GM21447 (cell line): ENCODE results near the gene SRRM5.
"Not testable (repeated sequence)": the region's sequence is repeated elsewhere in the genome, so short reads cannot be mapped to it uniquely, and the experiment has no call there.

ENCODE experiments used
- ATAC-seq: cut with Tn5 transposase; IDR thresholded peaks from one replicate; pipeline ENCODE4 v1.9.1; 2021; ENCODE audit not compliant: unreplicated experiment

The SRRM5 gene

GRCh38 chr19:43611788-43612187 is at the start of gene SRRM5:
Gene SRRM5 (plus strand): TSS chr19:43612088. CDS start chr19:43612122, 34 bp downstream.
- no peak for ATAC-seq

- no peak for ATAC-seq
These were observed 49.6 kb upstream of the SRRM5 start for GRCh38 chr19:43562226-43562697.

GRCh38 chr19:43562698-43563241 is 49.1 kb upstream of the SRRM5 start:
- peak; percentile 88 for ATAC-seq

- ATAC-seq = no peak
These were observed 48.0 kb upstream of the SRRM5 start for GRCh38 chr19:43563816-43564457.

- ATAC-seq = no peak
These were observed 47.1 kb upstream of the SRRM5 start for GRCh38 chr19:43564800-43565199.

- ATAC-seq = no peak
These were observed 42.2 kb upstream of the SRRM5 start for GRCh38 chr19:43569657-43570056.

GRCh38 chr19:43570174-43570791 is 41.6 kb upstream of the SRRM5 start:
- ATAC-seq = no peak

GRCh38 chr19:43572171-43572588 is 39.7 kb upstream of the SRRM5 start:
- ATAC-seq = no peak

GRCh38 chr19:43574424-43575155 is 37.3 kb upstream of the SRRM5 start:
- no peak for ATAC-seq

GRCh38 chr19:43575156-43575950 is 36.5 kb upstream of the SRRM5 start, which contains the start of the genes PINLYP and XRCC1:
Gene PINLYP (plus strand): TSS chr19:43575801. CDS start chr19:43577192, 1,391 bp downstream.
Gene XRCC1 (minus strand): TSS chr19:43575527. CDS start chr19:43575458, 69 bp downstream.
- ATAC-seq = peak; percentile 93

GRCh38 chr19:43575955-43576878 is 35.7 kb upstream of the SRRM5 start:
- no peak for ATAC-seq

GRCh38 chr19:43578787-43579186 is 33.1 kb upstream of the SRRM5 start:
- ATAC-seq = no peak

GRCh38 chr19:43581467-43581866 is 30.4 kb upstream of the SRRM5 start:
- ATAC-seq = no peak

GRCh38 chr19:43582495-43582894 is 29.4 kb upstream of the SRRM5 start:
- no peak for ATAC-seq

- ATAC-seq = no peak
These were observed 27.4 kb upstream of the SRRM5 start for GRCh38 chr19:43584484-43584883.

- ATAC-seq = no peak
These were observed 25.5 kb upstream of the SRRM5 start for GRCh38 chr19:43586346-43586745.

- not testable (repeated sequence) for ATAC-seq
These were observed 24.9 kb upstream of the SRRM5 start for GRCh38 chr19:43587029-43587428.

- no peak for ATAC-seq
These were observed 22.6 kb upstream of the SRRM5 start for GRCh38 chr19:43589277-43589676.

GRCh38 chr19:43589678-43590077 is 22.2 kb upstream of the SRRM5 start:
- no peak for ATAC-seq
